DMS 273 (cell line): ENCODE data around the gene TPTE2.
"Not testable (repeated sequence)": the region's sequence is repeated elsewhere in the genome, so short reads cannot be mapped to it uniquely, and the experiment has no call there.

Experiments used
- DNase-seq: peaks from one replicate; lab custom pipeline; 2025; ENCODE audit not compliant: unreplicated experiment; lab: John Stamatoyannopoulos, UW

Gene TPTE2

GRCh38 chr13:19567820-19568534 lies 6.6 kb upstream of the TPTE2 start:
- DNase-seq, result no peak

- DNase-seq, result no peak
Observed at GRCh38 chr13:19561585-19561984, 253 bp upstream of the TPTE2 start.

DNA sequence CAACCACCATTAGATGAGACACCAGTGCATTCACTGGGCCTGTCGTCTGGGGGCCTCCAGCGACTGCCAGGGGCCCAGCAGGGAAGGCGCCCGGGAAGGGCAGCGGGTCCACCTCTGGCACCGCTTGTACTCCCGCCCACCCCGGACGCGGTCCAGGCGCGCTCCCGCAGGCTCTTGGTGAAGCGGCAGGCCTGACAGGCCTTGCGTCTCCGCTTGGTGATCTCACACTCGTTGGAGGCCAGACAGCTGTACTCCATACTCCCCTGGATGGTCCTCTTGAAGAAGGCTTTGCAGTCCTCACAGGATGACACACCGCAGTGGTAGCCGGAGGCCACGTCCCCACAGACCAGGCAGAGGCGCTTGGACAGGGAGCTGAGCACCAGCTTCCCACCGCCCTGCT lies 660 bp downstream of the TPTE2 start:
- not testable (repeated sequence) for DNase-seq

- DNase-seq, result not testable (repeated sequence)
Observed at GRCh38 chr13:19559739-19560138, 1.6 kb downstream of the TPTE2 start.

GRCh38 chr13:19557287-19557686 lies 4.0 kb downstream of the TPTE2 start:
- DNase-seq, result not testable (repeated sequence)

DNA sequence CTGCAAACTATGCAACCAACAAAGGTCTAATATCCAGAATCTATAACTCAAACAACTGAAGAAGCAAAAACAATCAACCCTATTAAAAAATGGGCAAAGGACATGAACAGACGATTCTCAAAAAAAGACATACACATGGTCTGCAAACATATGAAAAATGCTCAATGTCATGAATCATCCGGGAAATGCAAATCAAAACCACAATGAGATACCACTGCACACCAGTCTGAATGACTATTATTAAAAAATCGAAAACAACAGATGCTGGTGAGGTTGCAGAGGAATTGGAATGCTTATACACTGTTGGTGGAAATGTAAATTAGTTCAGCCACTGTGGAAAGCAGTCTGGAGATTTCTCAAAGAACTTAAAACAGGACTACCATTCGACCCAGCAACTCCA lies 12.1 kb downstream of the TPTE2 start:
- DNase-seq, result not testable (repeated sequence)

DNA sequence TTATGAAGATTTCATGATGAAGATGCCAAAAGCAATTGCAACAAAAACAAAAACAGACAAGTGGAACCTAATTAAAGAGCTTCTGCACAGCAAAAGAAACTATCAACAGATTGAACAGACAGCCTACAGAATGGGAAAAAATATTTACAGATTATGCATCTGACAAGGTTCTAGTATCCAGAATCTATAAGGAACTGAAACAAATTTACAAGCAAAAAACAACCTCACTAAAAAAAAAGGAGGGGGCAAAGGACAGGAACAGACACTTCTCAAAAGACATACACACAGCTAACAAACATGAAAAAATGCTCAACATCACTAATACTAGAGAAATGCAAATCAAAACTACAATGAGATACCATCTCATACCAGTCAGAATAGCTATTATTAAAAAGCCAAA lies 35.7 kb downstream of the TPTE2 start:
- DNase-seq, result not testable (repeated sequence)

GRCh38 chr13:19519049-19519448 lies 42.3 kb downstream of the TPTE2 start:
- no peak for DNase-seq

GRCh38 chr13:19507623-19508022 lies 53.7 kb downstream of the TPTE2 start:
- DNase-seq, result not testable (repeated sequence)

- peak; percentile 0 for DNase-seq
Observed at GRCh38 chr13:19460126-19460525, 101.2 kb downstream of the TPTE2 start.

GRCh38 chr13:19439056-19439686 lies 122.2 kb downstream of the TPTE2 start:
- DNase-seq, result peak; percentile 45

DNA sequence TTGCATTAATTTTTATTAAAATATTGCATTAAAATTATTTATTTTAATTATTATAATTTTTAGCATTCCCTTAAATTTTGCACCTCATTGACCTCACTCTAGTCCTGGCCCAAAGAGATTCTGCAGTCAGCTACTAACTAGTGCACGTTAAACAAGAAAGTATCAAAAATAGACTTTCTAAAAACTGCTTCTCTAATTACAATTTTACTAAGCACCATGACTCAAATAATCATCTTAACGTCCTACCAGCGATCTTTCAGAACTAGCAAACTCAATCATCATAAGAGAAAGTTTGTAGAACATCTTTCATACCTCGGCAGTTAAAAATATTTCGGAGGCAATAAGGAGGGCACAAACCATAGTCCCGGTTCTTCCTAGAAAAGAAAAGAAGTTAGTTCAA lies 123.6 kb downstream of the TPTE2 start:
- not testable (repeated sequence) for DNase-seq

- DNase-seq, result not testable (repeated sequence)
Observed at GRCh38 chr13:19422236-19422635, 139.1 kb downstream of the TPTE2 start.

DNA sequence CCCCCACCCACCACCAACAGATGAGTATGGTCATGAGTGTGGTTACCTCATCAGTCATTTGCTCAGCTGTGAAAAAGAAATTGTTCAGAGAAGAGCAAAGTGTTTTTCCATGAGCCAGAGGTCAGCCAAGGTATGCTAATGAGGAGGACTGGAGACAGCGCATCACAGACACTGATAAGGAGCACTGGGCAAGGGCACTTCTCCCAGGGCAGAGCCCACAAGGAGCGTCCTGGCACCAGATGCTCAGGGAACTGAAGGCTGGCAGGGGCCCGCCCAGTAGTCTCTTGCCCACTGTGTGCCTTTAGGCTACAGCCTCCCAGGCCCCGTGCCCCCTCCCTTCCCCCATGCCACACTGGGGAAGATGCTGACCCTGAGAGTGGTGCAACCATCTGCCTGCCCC lies 148.8 kb downstream of the TPTE2 start:
- not testable (repeated sequence) for DNase-seq

- not testable (repeated sequence) for DNase-seq
Observed at GRCh38 chr13:19382746-19383511, 178.4 kb downstream of the TPTE2 start.

- DNase-seq, result no peak
Observed at GRCh38 chr13:19382111-19382510, 179.2 kb downstream of the TPTE2 start.
